Measurements from ENCODE around the gene SCEL. TPM values are rescaled to one million over a fixed set of nuclear protein-coding genes. Genes with fewer than 3 reads are reported as not detected.

Gene SCEL
- total RNA-seq, 1 experiment from 2014 or later, result 0.12 TPM

- no peak for DNase-seq (ENCODE audit: extremely low read depth, low read depth)
These were observed 13.1 kb downstream of the SCEL start for GRCh38 chr13:77548594-77548993.

GRCh38 chr13:77554069-77554468 is 18.6 kb downstream of the SCEL start:
- DNase-seq (ENCODE audit: extremely low read depth, low read depth), result no peak

GRCh38 chr13:77555246-77555645 is 19.7 kb downstream of the SCEL start:
- DNase-seq (ENCODE audit: extremely low read depth, low read depth), result no peak

GRCh38 chr13:77558016-77558415 is 22.5 kb downstream of the SCEL start:
- no peak for DNase-seq (ENCODE audit: extremely low read depth, low read depth)

- DNase-seq (ENCODE audit: extremely low read depth, low read depth), result peak; percentile 29
These were observed 27.6 kb downstream of the SCEL start for GRCh38 chr13:77563111-77563510.

- peak; percentile 34 for DNase-seq (ENCODE audit: extremely low read depth, low read depth)
These were observed 30.1 kb downstream of the SCEL start for GRCh38 chr13:77565635-77566034.

- DNase-seq (ENCODE audit: extremely low read depth, low read depth), result no peak
These were observed 36.5 kb downstream of the SCEL start for GRCh38 chr13:77571956-77572355.

GRCh38 chr13:77574096-77574495 is 38.6 kb downstream of the SCEL start:
- no peak for DNase-seq (ENCODE audit: extremely low read depth, low read depth)

GRCh38 chr13:77579959-77580358 is 44.5 kb downstream of the SCEL start:
- DNase-seq (ENCODE audit: extremely low read depth, low read depth), result no peak

- DNase-seq (ENCODE audit: extremely low read depth, low read depth), result no peak
These were observed 45.2 kb downstream of the SCEL start for GRCh38 chr13:77580748-77581147.

GRCh38 chr13:77583581-77583980 is 48.1 kb downstream of the SCEL start:
- DNase-seq (ENCODE audit: extremely low read depth, low read depth), result no peak

- peak; percentile 15 for DNase-seq (ENCODE audit: extremely low read depth, low read depth)
These were observed 48.6 kb downstream of the SCEL start for GRCh38 chr13:77584106-77584505.

- DNase-seq (ENCODE audit: extremely low read depth, low read depth), result no peak
These were observed 59.8 kb downstream of the SCEL start for GRCh38 chr13:77595166-77595810.

- no peak for DNase-seq (ENCODE audit: extremely low read depth, low read depth)
These were observed 61.3 kb downstream of the SCEL start for GRCh38 chr13:77596777-77597176.

GRCh38 chr13:77599351-77599750 is 63.8 kb downstream of the SCEL start:
- no peak for DNase-seq (ENCODE audit: extremely low read depth, low read depth)

- DNase-seq (ENCODE audit: extremely low read depth, low read depth), result no peak
These were observed 65.2 kb downstream of the SCEL start for GRCh38 chr13:77600701-77601100.

GRCh38 chr13:77611068-77611467 is 75.6 kb downstream of the SCEL start:
- DNase-seq (ENCODE audit: extremely low read depth, low read depth), result no peak

GRCh38 chr13:77616027-77616426 is 80.5 kb downstream of the SCEL start:
- DNase-seq (ENCODE audit: extremely low read depth, low read depth), result no peak

- no peak for DNase-seq (ENCODE audit: extremely low read depth, low read depth)
These were observed 84.1 kb downstream of the SCEL start for GRCh38 chr13:77619655-77620054.

GRCh38 chr13:77620138-77620537 is 84.6 kb downstream of the SCEL start:
- no peak for DNase-seq (ENCODE audit: extremely low read depth, low read depth)

- no peak for DNase-seq (ENCODE audit: extremely low read depth, low read depth)
These were observed 88.3 kb downstream of the SCEL start for GRCh38 chr13:77623806-77624205.

- no peak for DNase-seq (ENCODE audit: extremely low read depth, low read depth)
These were observed 92.7 kb downstream of the SCEL start for GRCh38 chr13:77628170-77628569.

- no peak for DNase-seq (ENCODE audit: extremely low read depth, low read depth)
These were observed 102.1 kb downstream of the SCEL start for GRCh38 chr13:77637588-77637987.
